ENCODE data around the gene LY86.

GRCh38 chr6:6595952-6596351 lies 7.4 kb downstream of the LY86 start:
- TF ChIP-seq YY1 (IDR thresholded peaks at IDR 0.05; ENCODE audit: low read depth) (no peak), MXI1 (IDR thresholded peaks at IDR 0.05; ENCODE audit: low read depth, low read length) (no peak), FOXM1 (IDR thresholded peaks at IDR 0.05; ENCODE audit: low read depth) (no peak)
